Choroid plexus epithelial cell (primary cell): ENCODE data around the gene KIF6.

Experiments used
- DNase-seq: peaks from one replicate; pipeline ENCODE4 v3.0.0-alpha.2; 2010; ENCODE audit warnings: low read depth
- H3K4me3 ChIP-seq: 2 replicates; pipeline ENCODE4 v1.5.1; 2011; ENCODE audit warnings: low read depth, mild to moderate bottlenecking, control low read depth, low read length, moderate library complexity
- TF ChIP-seq, protein P1 (sequence below): conservative IDR thresholded peaks from 2 replicates; pipeline ENCODE4 v1.5.1; 2011; ENCODE audit warnings: low read depth, mild to moderate bottlenecking, control low read depth, inconsistent platforms, low read length, moderate library complexity

Gene KIF6

DNA sequence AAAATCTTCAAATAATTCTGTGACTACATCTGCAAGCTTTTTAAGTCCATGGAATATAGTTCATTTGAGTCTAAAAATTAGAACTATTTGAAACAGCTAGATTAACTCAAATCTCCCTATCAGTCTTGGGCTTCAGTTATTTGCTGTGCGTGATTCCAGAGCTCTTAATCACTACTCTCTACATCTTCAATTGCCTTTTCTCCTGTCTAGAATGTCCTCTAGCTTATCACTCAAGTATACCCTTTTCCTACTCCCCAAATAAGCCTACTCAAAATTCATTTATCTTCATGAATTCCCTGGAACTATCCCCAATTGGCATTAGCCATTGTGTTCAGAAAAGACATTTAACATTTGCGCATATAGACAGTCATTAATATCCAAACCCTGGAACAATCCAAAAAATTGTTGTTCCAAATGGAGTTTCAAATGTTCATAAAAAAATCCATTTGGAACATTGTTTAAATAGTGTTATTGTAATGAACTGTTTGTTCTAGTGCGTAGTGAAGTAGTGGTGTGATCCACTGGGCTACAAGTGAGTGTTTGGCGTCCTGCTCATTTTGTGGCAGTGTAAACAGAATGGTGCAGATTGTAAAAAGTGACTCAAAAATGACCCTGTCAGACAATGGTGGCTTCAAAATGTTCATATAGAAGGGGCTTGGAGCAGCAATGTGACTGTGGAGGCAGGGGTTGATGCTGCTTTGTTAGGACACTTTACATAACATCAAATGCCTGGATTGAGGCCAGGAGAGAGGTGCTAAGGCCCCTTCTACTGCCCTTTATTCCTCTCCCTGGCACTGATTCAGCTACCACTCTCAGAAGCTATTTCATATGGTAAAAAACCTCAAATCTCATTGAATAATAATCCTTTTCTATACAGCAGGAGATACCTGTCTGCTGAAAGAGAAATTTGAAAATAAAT is 122.3 kb downstream of the KIF6 start:
- DNase-seq = no peak
- TF ChIP-seq, protein P1, sequence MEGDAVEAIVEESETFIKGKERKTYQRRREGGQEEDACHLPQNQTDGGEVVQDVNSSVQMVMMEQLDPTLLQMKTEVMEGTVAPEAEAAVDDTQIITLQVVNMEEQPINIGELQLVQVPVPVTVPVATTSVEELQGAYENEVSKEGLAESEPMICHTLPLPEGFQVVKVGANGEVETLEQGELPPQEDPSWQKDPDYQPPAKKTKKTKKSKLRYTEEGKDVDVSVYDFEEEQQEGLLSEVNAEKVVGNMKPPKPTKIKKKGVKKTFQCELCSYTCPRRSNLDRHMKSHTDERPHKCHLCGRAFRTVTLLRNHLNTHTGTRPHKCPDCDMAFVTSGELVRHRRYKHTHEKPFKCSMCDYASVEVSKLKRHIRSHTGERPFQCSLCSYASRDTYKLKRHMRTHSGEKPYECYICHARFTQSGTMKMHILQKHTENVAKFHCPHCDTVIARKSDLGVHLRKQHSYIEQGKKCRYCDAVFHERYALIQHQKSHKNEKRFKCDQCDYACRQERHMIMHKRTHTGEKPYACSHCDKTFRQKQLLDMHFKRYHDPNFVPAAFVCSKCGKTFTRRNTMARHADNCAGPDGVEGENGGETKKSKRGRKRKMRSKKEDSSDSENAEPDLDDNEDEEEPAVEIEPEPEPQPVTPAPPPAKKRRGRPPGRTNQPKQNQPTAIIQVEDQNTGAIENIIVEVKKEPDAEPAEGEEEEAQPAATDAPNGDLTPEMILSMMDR = no peak
- no peak overlapping the region for H3K4me3 ChIP-seq

DNA sequence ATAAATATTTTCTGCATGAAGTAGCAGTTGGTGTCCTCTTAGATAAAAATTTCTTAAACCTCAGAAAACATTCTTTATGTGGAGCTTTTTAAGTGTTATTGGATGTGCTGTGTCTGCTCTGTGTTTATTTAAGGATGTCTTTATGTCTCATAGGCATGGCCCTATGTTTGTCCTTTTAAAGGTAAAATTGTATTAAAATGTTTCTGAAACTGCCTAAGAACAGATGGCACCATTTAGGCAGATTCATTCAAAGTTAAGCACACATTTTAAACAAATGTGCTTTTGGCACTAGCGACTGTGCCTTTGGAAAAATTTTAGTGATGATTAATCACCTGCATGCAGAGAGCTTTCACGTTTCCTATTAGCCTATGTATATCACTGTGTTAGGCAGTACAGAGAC is 125.2 kb downstream of the KIF6 start:
- H3K4me3 ChIP-seq = no peak overlapping the region
- no peak for DNase-seq
- TF ChIP-seq, protein P1 = no peak

DNA sequence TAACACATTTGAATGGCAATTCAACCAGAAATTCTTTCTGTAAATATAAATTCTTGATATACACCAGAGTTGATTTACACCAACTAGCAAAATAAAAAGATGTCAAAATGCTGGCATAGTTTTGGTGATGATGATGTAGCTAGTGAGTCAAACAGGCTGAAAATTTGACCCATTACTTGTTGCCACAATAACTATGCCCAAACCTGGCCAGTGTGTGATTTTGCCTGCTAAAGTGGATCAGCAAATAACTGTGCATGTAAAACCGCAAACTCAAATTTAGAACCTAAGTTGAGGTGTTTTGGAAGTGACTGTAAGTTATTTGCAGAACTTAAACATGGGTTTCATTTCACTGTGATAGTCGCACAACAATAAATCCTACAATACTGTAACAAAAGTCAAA is 125.9 kb downstream of the KIF6 start:
- H3K4me3 ChIP-seq = no peak overlapping the region
- TF ChIP-seq, protein P1 = no peak
- DNase-seq = no peak

DNA sequence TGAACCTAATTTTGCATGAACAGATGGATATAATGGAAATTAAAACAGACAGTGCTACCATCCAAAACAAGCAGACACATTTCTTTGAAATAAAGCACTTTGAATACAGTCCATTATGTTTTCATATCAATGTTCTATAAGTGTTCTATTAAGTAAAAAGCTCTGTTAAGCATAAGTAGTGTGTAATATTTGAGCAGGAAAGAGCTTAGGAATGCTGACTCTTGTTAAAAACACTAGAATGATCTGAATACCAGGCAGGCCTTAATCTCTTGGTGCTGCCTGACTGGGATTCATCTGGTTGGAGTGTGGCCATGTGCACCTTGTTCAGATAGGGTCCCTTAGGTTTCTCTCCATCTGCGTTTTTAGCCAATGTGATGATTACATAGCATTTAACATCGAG is 130.9 kb downstream of the KIF6 start:
- H3K4me3 ChIP-seq = no peak overlapping the region
- TF ChIP-seq, protein P1 = no peak
- no peak for DNase-seq

DNA sequence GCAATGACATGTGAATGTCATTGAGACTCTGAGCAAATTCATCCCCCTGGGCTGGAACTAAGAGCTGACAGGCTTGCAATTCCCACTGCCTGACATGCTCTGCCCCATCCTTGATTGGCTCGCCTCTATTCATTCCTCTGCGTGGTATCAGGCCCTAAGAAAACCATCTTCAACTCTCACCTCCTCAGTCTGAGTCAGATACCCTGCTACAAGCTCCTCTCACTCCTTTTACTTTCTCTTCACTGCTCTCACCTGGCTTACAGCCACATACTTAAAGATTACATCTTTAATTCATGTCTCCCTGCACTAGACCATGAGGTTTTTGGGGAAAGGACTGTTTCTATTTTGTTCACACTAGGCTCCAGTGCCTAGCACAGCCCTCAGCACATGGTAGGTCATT is 131.6 kb downstream of the KIF6 start:
- no peak overlapping the region for H3K4me3 ChIP-seq
- TF ChIP-seq, protein P1 = no peak

DNA sequence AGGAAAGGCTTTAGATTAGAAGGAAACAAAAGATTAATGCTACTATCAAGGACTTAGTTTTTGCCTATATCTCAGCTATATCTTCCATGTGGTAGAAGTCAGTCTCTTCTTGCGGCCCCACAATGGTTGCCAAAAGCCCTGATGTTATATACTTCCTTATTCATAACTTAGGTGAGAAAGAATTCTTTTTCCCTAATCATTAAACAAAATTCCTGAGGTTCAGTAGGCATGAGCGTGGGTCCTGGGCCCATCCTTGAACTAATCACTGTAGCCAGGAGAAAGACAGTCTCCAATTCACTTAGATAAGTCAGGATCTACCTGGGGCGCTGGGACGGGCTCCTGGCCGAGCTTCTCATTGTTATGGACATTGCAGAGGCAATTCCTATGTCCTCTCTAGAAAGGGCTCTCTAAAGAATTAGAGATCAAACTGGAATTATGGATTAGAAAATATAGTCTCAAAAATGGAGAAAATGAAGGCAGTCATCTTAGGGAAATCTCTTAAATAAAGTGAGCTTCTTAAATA is 134.3 kb downstream of the KIF6 start:
- no peak for DNase-seq
- TF ChIP-seq, protein P1 = no peak
- H3K4me3 ChIP-seq = no peak overlapping the region

More for the DNA sequence above, 131.6 kb downstream of the KIF6 start:
- DNase-seq = no peak
